Thyroid gland (tissue), 4 donors: ENCODE measurements around the gene FGD3. TPM values are rescaled to one million over a fixed set of nuclear protein-coding genes. Genes with fewer than 3 reads are reported as not detected.

Experiments
- DNase-seq, 2 donors: peaks; one replicate each; pipeline ENCODE4 v3.0.0-alpha.2; 2019
- H3K27ac ChIP-seq, 3 donors: fragments of 200-600 bp; sonication (generic); 1 replicate in 2 of 3; 2 replicates in 1 of 3; pipeline ENCODE4 v1.5.1; 2016 to 2019; ENCODE audit warnings: mild to moderate bottlenecking in 1 of 3, moderate library complexity in 1 of 3
- H3K27me3 ChIP-seq: fragments of 200-600 bp; sonication (generic); one replicate; pipeline ENCODE4 v1.5.1; 2019
- H3K36me3 ChIP-seq, 2 donors: fragments of 200-600 bp; sonication (generic); one replicate each; pipeline ENCODE4 v1.5.1; 2016 to 2019
- H3K4me1 ChIP-seq, 2 donors: fragments of 200-600 bp; sonication (generic); one replicate each; pipeline ENCODE4 v1.5.1; 2017 to 2019
- H3K4me3 ChIP-seq, 3 donors: fragments of 200-600 bp; sonication (generic); replicated peaks in 1 of 3; 1 replicate in 2 of 3; 2 replicates in 1 of 3; pipeline ENCODE4 v1.5.1; 2016; ENCODE audit warnings: mild to moderate bottlenecking in 1 of 3
- H3K9me3 ChIP-seq: fragments of 200-600 bp; sonication (generic); one replicate; pipeline ENCODE4 v1.5.1; 2017
- POLR2A ChIP-seq, 2 donors: fragments of 450-650 bp; IDR thresholded peaks; one replicate each; pipeline ENCODE4 v1.6.1; 2017; ENCODE audit warnings: antibody characterized with exemption in 2 of 2, mild to moderate bottlenecking in 2 of 2, moderate library complexity in 1 of 2
- WGBS, 2 donors: methylation state at CpG; one replicate each; pipeline ENCODE4 v1.1.5; 2017; 5-methylcytosine and 5-hydroxymethylcytosine counted together
- intact Hi-C: fragments of 100-400 bp; cut with DNase I; formaldehyde crosslinking; loops from one replicate; pipeline ENCODE4 v1.15.1; 2023
- total RNA-seq, 4 donors: library from RNA; depleted of rRNA; stranded (reverse); fragments of >200 nt; gene quantifications; one replicate each; pipeline ENCODE4 v1.2.3, GENCODE V29; 2016
- TF ChIP-seq, protein P1 (sequence below), 6 experiments: fragments of 200-600 bp in 3 of 6; fragments of 450-650 bp in 3 of 6; sonication (generic) in 3 of 6; IDR thresholded peaks; one replicate each; pipeline ENCODE4 v1.5.1; 2016 to 2019; ENCODE audit warnings: antibody characterized with exemption in 6 of 6, mild to moderate bottlenecking in 2 of 6, inconsistent platforms in 1 of 6, moderate library complexity in 1 of 6

Gene FGD3
- total RNA-seq, 4 donors from 2014 or later = 5.2 to 6.6 (median 5.6) TPM

DNA sequence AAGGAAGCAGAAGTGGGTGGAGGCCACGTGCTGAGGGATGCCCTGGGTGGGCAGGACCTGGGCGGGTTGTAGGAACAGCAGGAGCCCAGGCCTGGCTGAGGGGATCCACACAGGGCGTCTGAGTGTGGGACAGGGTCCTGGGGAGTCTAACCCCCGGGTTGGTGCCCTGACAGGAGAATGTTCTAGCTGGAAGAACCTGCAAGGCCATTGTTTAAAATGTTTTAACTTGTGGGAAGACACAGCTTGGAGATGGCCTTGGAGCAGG is 77.3 kb downstream of the FGD3 start:
- no peaks in the 10 kb centered on the region for H3K36me3 ChIP-seq
- H3K27me3 ChIP-seq = no peaks in the 10 kb centered on the region
- TF ChIP-seq, protein P1, sequence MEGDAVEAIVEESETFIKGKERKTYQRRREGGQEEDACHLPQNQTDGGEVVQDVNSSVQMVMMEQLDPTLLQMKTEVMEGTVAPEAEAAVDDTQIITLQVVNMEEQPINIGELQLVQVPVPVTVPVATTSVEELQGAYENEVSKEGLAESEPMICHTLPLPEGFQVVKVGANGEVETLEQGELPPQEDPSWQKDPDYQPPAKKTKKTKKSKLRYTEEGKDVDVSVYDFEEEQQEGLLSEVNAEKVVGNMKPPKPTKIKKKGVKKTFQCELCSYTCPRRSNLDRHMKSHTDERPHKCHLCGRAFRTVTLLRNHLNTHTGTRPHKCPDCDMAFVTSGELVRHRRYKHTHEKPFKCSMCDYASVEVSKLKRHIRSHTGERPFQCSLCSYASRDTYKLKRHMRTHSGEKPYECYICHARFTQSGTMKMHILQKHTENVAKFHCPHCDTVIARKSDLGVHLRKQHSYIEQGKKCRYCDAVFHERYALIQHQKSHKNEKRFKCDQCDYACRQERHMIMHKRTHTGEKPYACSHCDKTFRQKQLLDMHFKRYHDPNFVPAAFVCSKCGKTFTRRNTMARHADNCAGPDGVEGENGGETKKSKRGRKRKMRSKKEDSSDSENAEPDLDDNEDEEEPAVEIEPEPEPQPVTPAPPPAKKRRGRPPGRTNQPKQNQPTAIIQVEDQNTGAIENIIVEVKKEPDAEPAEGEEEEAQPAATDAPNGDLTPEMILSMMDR (IDR thresholded peaks at IDR 0.05) = no peak
- TF ChIP-seq POLR2A (IDR thresholded peaks at IDR 0.05) = no peak
- WGBS, 2 donors = 84 to 90% methylated on average over 4 of the region's 4 CpGs
- H3K4me1 ChIP-seq = peaks cover 0 to 4% of the 10 kb centered on the region in 2 donors
- intact Hi-C loops = no loop called here
- no peak overlapping the region for H3K4me3 ChIP-seq
- H3K27ac ChIP-seq = no peak overlapping the region
- H3K9me3 ChIP-seq = no peaks in the 10 kb centered on the region
- DNase-seq = no peak

GRCh38 chr9:93024986-93025630 is 77.8 kb downstream of the FGD3 start:
- DNase-seq = no peak
- Histone ChIP-seq H3K36me3 (no peaks in the 10 kb centered on the region), H3K27ac (no peak overlapping the region), H3K4me3 (no peak overlapping the region), H3K9me3 (no peaks in the 10 kb centered on the region), H3K27me3 (no peaks in the 10 kb centered on the region), H3K4me1 (peaks cover 0 to 4% of the 10 kb centered on the region in 2 donors)
- intact Hi-C loops = no loop called here
- TF ChIP-seq, protein P1 (IDR thresholded peaks at IDR 0.05) = no peak
- TF ChIP-seq POLR2A (IDR thresholded peaks at IDR 0.05) = no peak
- WGBS, 2 donors = 80 to 98% methylated on average over 3 to 11 of the region's 11 CpGs

DNA sequence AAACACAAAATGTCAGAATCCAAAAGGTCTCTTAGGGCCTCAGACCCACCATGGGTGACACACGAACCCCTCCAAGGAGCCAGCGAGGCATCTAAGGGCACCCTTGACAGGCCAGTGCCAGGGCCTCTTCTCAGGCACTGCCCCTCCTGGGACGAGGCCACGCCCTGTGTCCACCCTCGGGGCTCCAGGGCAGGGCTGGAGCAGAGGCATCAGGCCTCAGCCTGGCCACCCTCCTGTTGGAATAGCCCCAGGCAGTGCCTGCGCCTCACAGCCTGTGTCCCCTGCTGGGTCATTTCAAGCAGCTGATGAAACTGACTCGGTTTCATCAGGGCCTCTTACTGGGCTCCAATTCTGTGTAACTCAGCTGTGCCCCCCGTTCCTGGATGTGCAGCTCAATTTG is 78.4 kb downstream of the FGD3 start:
- TF ChIP-seq, protein P1 (IDR thresholded peaks at IDR 0.05) = no peak
- no peak for TF ChIP-seq POLR2A (IDR thresholded peaks at IDR 0.05)
- no peaks in the 10 kb centered on the region for H3K9me3 ChIP-seq
- no peak for DNase-seq
- WGBS, 2 donors = 60 to 93% methylated on average over 1 to 3 of the region's 8 CpGs
- no peak overlapping the region for H3K4me3 ChIP-seq
- H3K27ac ChIP-seq = no peak overlapping the region
- intact Hi-C loops = no loop called here
- H3K36me3 ChIP-seq = no peaks in the 10 kb centered on the region
- H3K4me1 ChIP-seq = peaks cover 0 to 4% of the 10 kb centered on the region in 2 donors
- H3K27me3 ChIP-seq = no peaks in the 10 kb centered on the region

GRCh38 chr9:93026640-93027039 is 79.3 kb downstream of the FGD3 start:
- TF ChIP-seq POLR2A (IDR thresholded peaks at IDR 0.05) = no peak
- TF ChIP-seq, protein P1 (IDR thresholded peaks at IDR 0.05) = no peak
- Histone ChIP-seq H3K9me3 (no peaks in the 10 kb centered on the region), H3K4me3 (no peak overlapping the region), H3K36me3 (no peaks in the 10 kb centered on the region), H3K27ac (no peak overlapping the region), H3K27me3 (no peaks in the 10 kb centered on the region), H3K4me1 (peaks cover under 1 to 7% of the 10 kb centered on the region in 2 donors)
- no peak for DNase-seq
- 91 to 100% methylated on average over 2 to 7 of the region's 7 CpGs for WGBS, 2 donors
- intact Hi-C loops = no loop called here

DNA sequence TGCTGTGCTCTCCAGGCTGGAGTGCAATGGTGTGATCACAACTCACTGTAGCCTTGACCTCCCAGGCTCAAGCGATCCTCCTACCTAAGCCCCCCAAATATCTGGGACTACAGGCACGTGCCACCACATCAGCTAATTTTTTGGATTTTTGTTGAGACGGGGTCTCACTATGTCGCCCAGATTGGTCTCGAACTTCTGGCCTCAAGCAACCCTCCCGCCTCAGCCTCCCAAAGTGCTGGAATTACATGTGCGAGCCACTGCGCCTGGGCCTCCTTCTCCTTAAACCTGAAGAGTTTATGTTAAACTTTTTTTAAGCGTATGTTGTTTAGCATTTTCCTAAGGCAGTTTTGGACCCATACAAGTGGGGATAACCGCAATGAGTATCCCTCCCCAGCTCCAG is 80.4 kb downstream of the FGD3 start:
- no peaks in the 10 kb centered on the region for H3K36me3 ChIP-seq
- H3K4me3 ChIP-seq = no peak overlapping the region
- no peak for DNase-seq
- TF ChIP-seq, protein P1 (IDR thresholded peaks at IDR 0.05) = no peak
- no peak for TF ChIP-seq POLR2A (IDR thresholded peaks at IDR 0.05)
- 98% methylated on average over 10 of the region's 10 CpGs for WGBS, 2 donors
- peaks cover 4 to 11% of the 10 kb centered on the region in 2 donors for H3K4me1 ChIP-seq
- intact Hi-C loops = no loop called here
- no peak overlapping the region for H3K27ac ChIP-seq
- H3K27me3 ChIP-seq = no peaks in the 10 kb centered on the region
- no peaks in the 10 kb centered on the region for H3K9me3 ChIP-seq
